C4-2B (cell line): ENCODE results near the gene MGAT1.

Experiments used
- H3K27ac ChIP-seq: fragments of 450-650 bp; 2 replicates; pipeline ENCODE4 v1.5.1; 2017
- CTCF ChIP-seq: fragments of 450-650 bp; conservative IDR thresholded peaks from 2 replicates; pipeline ENCODE4 v1.5.1; 2017; ENCODE audit warnings: mild to moderate bottlenecking
- ZFX ChIP-seq: fragments of 450-650 bp; IDR thresholded peaks from 2 replicates; pipeline ENCODE4 v1.6.1; 2017

Gene MGAT1

GRCh38 chr5:180808461-180809000 is 5.9 kb upstream of the MGAT1 start:
- no peak overlapping the region for H3K27ac ChIP-seq
- no peak for TF ChIP-seq CTCF

DNA sequence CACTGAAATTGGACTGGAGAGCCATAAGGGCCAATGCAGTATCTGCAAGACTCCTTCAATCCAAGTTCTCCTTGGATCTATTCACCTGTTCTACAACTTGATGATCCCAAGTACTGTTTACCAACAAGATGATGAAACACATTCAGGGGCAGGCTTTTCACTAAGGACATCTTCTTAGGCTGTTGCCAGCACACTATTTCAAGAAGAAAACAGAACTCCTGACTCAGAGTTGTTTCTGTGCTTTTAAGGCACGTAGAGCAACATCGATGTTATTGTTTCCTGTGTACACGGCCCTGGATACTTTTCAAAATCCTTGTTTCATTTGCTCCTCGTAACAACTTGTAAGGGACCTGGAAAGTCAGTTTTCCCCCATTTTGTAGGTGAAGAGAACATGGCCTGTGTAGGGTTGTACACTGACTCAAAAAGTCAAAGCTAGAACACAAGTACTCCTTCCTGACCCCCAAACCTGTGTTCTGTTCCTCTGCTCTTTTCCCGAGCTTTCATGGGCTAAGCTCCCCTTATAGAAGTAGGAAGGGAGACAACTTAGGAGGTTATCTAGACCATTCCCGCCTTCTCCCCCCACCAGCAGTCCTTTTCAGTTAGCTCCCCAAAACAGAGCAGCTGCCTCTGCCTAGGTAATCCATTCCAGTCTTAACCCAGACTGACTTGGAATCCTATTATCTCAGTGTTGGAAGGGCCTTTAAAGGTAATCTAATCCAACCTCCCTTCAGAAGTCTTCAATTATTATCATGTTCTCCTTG is 5.2 kb upstream of the MGAT1 start:
- no peak overlapping the region for H3K27ac ChIP-seq
- TF ChIP-seq ZFX: no peak
- TF ChIP-seq CTCF: no peak

GRCh38 chr5:180807046-180807445 is 4.4 kb upstream of the MGAT1 start:
- no peak overlapping the region for H3K27ac ChIP-seq
- TF ChIP-seq ZFX (no peak), CTCF (no peak)

- TF ChIP-seq ZFX (no peak), CTCF (no peak)
- no peak overlapping the region for H3K27ac ChIP-seq
Observed at GRCh38 chr5:180806351-180807011, 3.9 kb upstream of the MGAT1 start.

- no peak overlapping the region for H3K27ac ChIP-seq
- TF ChIP-seq CTCF (no peak), ZFX (no peak)
Observed at GRCh38 chr5:180804129-180804618, 1.6 kb upstream of the MGAT1 start.

DNA sequence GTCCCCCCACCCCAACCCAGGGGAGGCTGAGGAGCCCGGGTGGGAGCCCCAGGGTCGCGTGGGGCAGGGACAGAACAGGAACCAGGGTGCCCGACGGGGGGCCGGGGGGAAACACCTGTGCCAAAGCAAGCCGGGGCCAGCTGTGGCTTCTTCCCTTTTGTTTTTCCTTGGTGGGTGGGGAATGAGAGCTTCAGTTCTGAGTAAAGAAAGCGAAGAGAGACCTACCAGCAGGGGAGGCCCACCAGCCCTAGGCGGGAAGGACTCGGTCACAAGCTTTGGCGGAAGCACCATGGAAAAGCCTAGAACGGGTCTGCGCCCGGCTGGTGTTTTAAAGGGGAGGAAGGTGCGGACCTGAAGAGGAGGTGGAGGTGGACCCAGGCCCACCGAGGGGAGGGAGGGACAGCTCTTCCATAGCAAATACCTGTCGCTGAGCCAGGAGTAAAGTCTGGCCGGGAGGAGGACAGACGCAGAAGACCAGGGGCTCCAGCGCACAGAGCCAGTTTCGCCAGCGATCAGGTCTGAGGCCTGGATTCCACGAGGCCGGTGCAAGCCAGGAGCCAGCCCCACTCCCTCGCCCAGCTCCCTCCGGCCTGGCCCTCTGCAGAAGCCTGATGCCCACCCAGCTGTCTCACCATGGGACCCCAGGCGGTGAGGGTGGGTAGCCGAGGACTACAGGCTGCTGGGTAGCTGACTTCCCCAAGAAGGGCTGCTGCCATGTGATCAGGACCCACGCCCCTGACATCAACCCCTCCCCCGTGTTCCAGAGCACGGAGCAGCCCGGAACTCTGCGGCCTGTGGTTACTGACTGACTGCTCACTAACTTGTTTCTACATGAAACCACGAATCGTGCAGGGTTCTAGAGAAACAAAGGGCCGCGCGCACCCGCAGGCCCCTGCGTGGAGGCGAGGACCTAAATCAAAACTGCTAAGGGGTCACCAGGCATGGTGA is 849 bp upstream of the MGAT1 start:
- H3K27ac ChIP-seq: peak overlapping the region; percentile 88
- TF ChIP-seq ZFX (no peak), CTCF (no peak)
